ENCODE data around the gene FLRT1. TPM values are rescaled to one million over a fixed set of nuclear protein-coding genes. Genes with fewer than 3 reads are reported as not detected.

The FLRT1 gene
- polyA plus RNA-seq, 1 donor from 2014 or later, result 2.6 TPM

DNA sequence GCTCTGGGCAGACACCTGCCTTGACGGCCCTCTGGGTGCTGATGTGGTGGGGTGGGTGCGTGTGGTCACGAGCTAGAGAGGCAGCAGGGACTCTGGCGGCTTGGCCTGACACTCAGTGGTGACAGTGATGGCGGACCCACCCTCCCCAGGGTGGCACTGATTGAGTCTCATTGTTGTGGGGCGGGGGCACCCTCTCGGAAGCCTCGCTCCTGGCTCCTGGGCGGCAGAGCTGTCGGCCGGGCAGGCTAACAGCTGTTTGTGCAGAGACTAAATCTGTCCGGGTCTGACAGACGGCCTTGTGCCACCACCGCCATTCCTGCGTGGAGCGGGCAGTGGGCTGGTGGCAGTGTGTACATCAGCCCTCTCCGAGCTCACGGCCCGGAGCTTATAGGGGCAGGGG is 15.6 kb downstream of the FLRT1 start:
- Histone ChIP-seq H3K9me3 (ENCODE audit: low read length) (no peaks in the 10 kb centered on the region), H3K27ac (ENCODE audit: low read length) (no peak overlapping the region)

DNA sequence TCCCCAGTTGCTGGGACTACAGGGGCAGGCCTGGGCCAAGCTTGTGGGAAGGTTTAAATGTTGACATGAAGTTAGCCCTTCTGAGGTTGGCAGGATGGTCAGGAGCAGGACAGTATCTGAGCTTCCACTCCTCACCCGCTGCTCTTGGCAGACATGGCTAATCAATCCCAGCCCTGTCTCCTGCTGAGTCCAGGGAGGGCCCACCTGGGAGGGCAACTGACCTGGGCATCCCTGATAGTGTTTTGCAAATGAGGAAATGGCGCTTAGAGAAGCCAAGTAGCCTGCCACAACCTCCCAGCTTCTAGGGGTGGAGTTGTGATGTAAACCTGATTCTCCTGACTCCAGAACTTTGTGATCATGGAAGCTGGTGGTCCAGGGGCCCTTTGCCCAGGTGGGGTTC is 16.7 kb downstream of the FLRT1 start:
- Histone ChIP-seq H3F3A (ENCODE audit: insufficient read depth, low read length, poor library complexity, severe bottlenecking) (no peaks in the 10 kb centered on the region), H2AFZ (ENCODE audit: low read depth, low read length) (no peak overlapping the region), H3K9me2 (ENCODE audit: insufficient read depth, low read length) (no peaks in the 10 kb centered on the region), H3K9me3 (ENCODE audit: low read length) (no peaks in the 10 kb centered on the region), H3K36me3 (ENCODE audit: insufficient read depth, low read length) (no peaks in the 10 kb centered on the region), H4K20me1 (ENCODE audit: insufficient read depth) (no peaks in the 10 kb centered on the region), H3K27me3 (ENCODE audit: insufficient read depth, low read depth, low read length) (no peaks in the 10 kb centered on the region), H3K4me3 (ENCODE audit: low read length) (no peak overlapping the region), H3K4me2 (ENCODE audit: low read length) (no peak overlapping the region), H3K79me2 (replicated peaks; ENCODE audit: insufficient read depth, low read length) (no peaks in the 10 kb centered on the region), H3K9ac (ENCODE audit: low read length) (no peak overlapping the region), H3K27ac (ENCODE audit: low read length) (no peak overlapping the region)
- TF ChIP-seq, protein P1, sequence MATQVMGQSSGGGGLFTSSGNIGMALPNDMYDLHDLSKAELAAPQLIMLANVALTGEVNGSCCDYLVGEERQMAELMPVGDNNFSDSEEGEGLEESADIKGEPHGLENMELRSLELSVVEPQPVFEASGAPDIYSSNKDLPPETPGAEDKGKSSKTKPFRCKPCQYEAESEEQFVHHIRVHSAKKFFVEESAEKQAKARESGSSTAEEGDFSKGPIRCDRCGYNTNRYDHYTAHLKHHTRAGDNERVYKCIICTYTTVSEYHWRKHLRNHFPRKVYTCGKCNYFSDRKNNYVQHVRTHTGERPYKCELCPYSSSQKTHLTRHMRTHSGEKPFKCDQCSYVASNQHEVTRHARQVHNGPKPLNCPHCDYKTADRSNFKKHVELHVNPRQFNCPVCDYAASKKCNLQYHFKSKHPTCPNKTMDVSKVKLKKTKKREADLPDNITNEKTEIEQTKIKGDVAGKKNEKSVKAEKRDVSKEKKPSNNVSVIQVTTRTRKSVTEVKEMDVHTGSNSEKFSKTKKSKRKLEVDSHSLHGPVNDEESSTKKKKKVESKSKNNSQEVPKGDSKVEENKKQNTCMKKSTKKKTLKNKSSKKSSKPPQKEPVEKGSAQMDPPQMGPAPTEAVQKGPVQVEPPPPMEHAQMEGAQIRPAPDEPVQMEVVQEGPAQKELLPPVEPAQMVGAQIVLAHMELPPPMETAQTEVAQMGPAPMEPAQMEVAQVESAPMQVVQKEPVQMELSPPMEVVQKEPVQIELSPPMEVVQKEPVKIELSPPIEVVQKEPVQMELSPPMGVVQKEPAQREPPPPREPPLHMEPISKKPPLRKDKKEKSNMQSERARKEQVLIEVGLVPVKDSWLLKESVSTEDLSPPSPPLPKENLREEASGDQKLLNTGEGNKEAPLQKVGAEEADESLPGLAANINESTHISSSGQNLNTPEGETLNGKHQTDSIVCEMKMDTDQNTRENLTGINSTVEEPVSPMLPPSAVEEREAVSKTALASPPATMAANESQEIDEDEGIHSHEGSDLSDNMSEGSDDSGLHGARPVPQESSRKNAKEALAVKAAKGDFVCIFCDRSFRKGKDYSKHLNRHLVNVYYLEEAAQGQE (IDR thresholded peaks at IDR 0.05; ENCODE audit: borderline replicate concordance), result no peak
- no peak for TF ChIP-seq EP300 (conservative IDR thresholded peaks at IDR 0.05; ENCODE audit: poor library complexity, severe bottlenecking)
- TF ChIP-seq TAF1 (IDR thresholded peaks at IDR 0.05; ENCODE audit: low read depth), result no peak
- no peak for TF ChIP-seq RAD21 (conservative IDR thresholded peaks at IDR 0.05)
- TF ChIP-seq MXI1 (conservative IDR thresholded peaks at IDR 0.05; ENCODE audit: poor library complexity, severe bottlenecking), result no peak
- TF ChIP-seq, protein P2, sequence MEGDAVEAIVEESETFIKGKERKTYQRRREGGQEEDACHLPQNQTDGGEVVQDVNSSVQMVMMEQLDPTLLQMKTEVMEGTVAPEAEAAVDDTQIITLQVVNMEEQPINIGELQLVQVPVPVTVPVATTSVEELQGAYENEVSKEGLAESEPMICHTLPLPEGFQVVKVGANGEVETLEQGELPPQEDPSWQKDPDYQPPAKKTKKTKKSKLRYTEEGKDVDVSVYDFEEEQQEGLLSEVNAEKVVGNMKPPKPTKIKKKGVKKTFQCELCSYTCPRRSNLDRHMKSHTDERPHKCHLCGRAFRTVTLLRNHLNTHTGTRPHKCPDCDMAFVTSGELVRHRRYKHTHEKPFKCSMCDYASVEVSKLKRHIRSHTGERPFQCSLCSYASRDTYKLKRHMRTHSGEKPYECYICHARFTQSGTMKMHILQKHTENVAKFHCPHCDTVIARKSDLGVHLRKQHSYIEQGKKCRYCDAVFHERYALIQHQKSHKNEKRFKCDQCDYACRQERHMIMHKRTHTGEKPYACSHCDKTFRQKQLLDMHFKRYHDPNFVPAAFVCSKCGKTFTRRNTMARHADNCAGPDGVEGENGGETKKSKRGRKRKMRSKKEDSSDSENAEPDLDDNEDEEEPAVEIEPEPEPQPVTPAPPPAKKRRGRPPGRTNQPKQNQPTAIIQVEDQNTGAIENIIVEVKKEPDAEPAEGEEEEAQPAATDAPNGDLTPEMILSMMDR (IDR thresholded peaks at IDR 0.05; ENCODE audit: poor library complexity, severe bottlenecking), result no peak
- TF ChIP-seq EZH2 (IDR thresholded peaks at IDR 0.05; ENCODE audit: borderline replicate concordance, insufficient read depth, low read length, poor library complexity, severe bottlenecking), result no peak
- no peak for TF ChIP-seq SMC3 (conservative IDR thresholded peaks at IDR 0.05; ENCODE audit: poor library complexity)
- no peak for TF ChIP-seq POLR2AphosphoS5 (IDR thresholded peaks at IDR 0.05)

More for the DNA sequence above, 15.6 kb downstream of the FLRT1 start:
- H2AFZ ChIP-seq (ENCODE audit: low read depth, low read length), result no peak overlapping the region
- no peak overlapping the region for H3K4me3 ChIP-seq (ENCODE audit: low read length)
- TF ChIP-seq EZH2 (IDR thresholded peaks at IDR 0.05; ENCODE audit: borderline replicate concordance, insufficient read depth, low read length, poor library complexity, severe bottlenecking), result no peak
- no peaks in the 10 kb centered on the region for H3K36me3 ChIP-seq (ENCODE audit: insufficient read depth, low read length)
- H3K4me2 ChIP-seq (ENCODE audit: low read length), result no peak overlapping the region
- no peaks in the 10 kb centered on the region for H4K20me1 ChIP-seq (ENCODE audit: insufficient read depth)
- no peaks in the 10 kb centered on the region for H3F3A ChIP-seq (ENCODE audit: insufficient read depth, low read length, poor library complexity, severe bottlenecking)
- no peak overlapping the region for H3K9ac ChIP-seq (ENCODE audit: low read length)
- no peaks in the 10 kb centered on the region for H3K79me2 ChIP-seq (replicated peaks; ENCODE audit: insufficient read depth, low read length)
- H3K9me2 ChIP-seq (ENCODE audit: insufficient read depth, low read length), result no peaks in the 10 kb centered on the region
- H3K27me3 ChIP-seq (ENCODE audit: insufficient read depth, low read depth, low read length), result no peaks in the 10 kb centered on the region

Data from neural cell (in vitro differentiated cells).